ENCODE data around the gene POLR1D.

Gene POLR1D

GRCh38 chr13:27641711-27642502, 20.2 kb downstream of the POLR1D start:
- DNase-seq: no peak

GRCh38 chr13:27643334-27644132, 21.8 kb downstream of the POLR1D start:
- DNase-seq: no peak

GRCh38 chr13:27644302-27644701, 22.6 kb downstream of the POLR1D start:
- no peak for DNase-seq

GRCh38 chr13:27650312-27650711, 28.6 kb downstream of the POLR1D start:
- DNase-seq: no peak

GRCh38 chr13:27654059-27654458, 32.4 kb downstream of the POLR1D start:
- no peak for DNase-seq

- DNase-seq: no peak
Measured at GRCh38 chr13:27654816-27655215, 33.1 kb downstream of the POLR1D start.

GRCh38 chr13:27657724-27658123, 36.0 kb downstream of the POLR1D start:
- no peak for DNase-seq

- DNase-seq: no peak
Measured at GRCh38 chr13:27658546-27658945, 36.9 kb downstream of the POLR1D start.

- no peak for DNase-seq
Measured at GRCh38 chr13:27659145-27659865, 37.6 kb downstream of the POLR1D start.

- no peak for DNase-seq
Measured at GRCh38 chr13:27660511-27660910, 38.8 kb downstream of the POLR1D start.

- no peak for DNase-seq
Measured at GRCh38 chr13:27661017-27661416, 39.3 kb downstream of the POLR1D start.

- no peak for DNase-seq
Measured at GRCh38 chr13:27662738-27663470, 41.2 kb downstream of the POLR1D start.

- no peak for DNase-seq
Measured at GRCh38 chr13:27663947-27664346, 42.3 kb downstream of the POLR1D start.

- DNase-seq: no peak
Measured at GRCh38 chr13:27665333-27665732, 43.6 kb downstream of the POLR1D start.

GRCh38 chr13:27665761-27666160, 44.1 kb downstream of the POLR1D start:
- no peak for DNase-seq

- no peak for DNase-seq
Measured at GRCh38 chr13:27666951-27667350, 45.3 kb downstream of the POLR1D start.

GRCh38 chr13:27667946-27668345, 46.3 kb downstream of the POLR1D start:
- DNase-seq: no peak

GRCh38 chr13:27670861-27671260, 49.2 kb downstream of the POLR1D start:
- no peak for DNase-seq

GRCh38 chr13:27672025-27672424, 50.3 kb downstream of the POLR1D start:
- DNase-seq: no peak

Data from midbrain (tissue), 1 donor.